ENCODE measurements around the gene CPEB2.

CPEB2 gene

GRCh38 chr4:15007201-15007600 lies 4.9 kb downstream of the CPEB2 start:
- no peak for DNase-seq (ENCODE audit: extremely low read depth in 1 of 2, low read depth in 1 of 2)

GRCh38 chr4:15010038-15010585 lies 7.8 kb downstream of the CPEB2 start:
- DNase-seq (ENCODE audit: extremely low read depth in 1 of 2, low read depth in 1 of 2): no peak

- no peak for DNase-seq (ENCODE audit: extremely low read depth in 1 of 2, low read depth in 1 of 2)
These were observed 8.9 kb downstream of the CPEB2 start for GRCh38 chr4:15011166-15011565.

GRCh38 chr4:15012017-15012788 lies 9.9 kb downstream of the CPEB2 start:
- no peak for DNase-seq (ENCODE audit: extremely low read depth in 1 of 2, low read depth in 1 of 2)

- DNase-seq (ENCODE audit: extremely low read depth in 1 of 2, low read depth in 1 of 2): no peak
These were observed 11.3 kb downstream of the CPEB2 start for GRCh38 chr4:15013585-15013984.

- DNase-seq (ENCODE audit: extremely low read depth in 1 of 2, low read depth in 1 of 2): no peak
These were observed 12.9 kb downstream of the CPEB2 start for GRCh38 chr4:15015170-15015569.

- DNase-seq (ENCODE audit: extremely low read depth in 1 of 2, low read depth in 1 of 2): no peak
These were observed 16.1 kb downstream of the CPEB2 start for GRCh38 chr4:15018361-15018760.

GRCh38 chr4:15020502-15021286 lies 18.4 kb downstream of the CPEB2 start:
- DNase-seq (ENCODE audit: extremely low read depth in 1 of 2, low read depth in 1 of 2): no peak

GRCh38 chr4:15021311-15021710 lies 19.0 kb downstream of the CPEB2 start:
- no peak for DNase-seq (ENCODE audit: extremely low read depth in 1 of 2, low read depth in 1 of 2)

GRCh38 chr4:15021946-15022345 lies 19.7 kb downstream of the CPEB2 start:
- no peak for DNase-seq (ENCODE audit: extremely low read depth in 1 of 2, low read depth in 1 of 2)

GRCh38 chr4:15024386-15024785 lies 22.1 kb downstream of the CPEB2 start:
- DNase-seq (ENCODE audit: extremely low read depth in 1 of 2, low read depth in 1 of 2): no peak

- no peak for DNase-seq (ENCODE audit: extremely low read depth in 1 of 2, low read depth in 1 of 2)
These were observed 23.4 kb downstream of the CPEB2 start for GRCh38 chr4:15025693-15026092.

GRCh38 chr4:15027921-15028435 lies 25.7 kb downstream of the CPEB2 start:
- DNase-seq (ENCODE audit: extremely low read depth in 1 of 2, low read depth in 1 of 2): no peak

- DNase-seq (ENCODE audit: extremely low read depth in 1 of 2, low read depth in 1 of 2): no peak
These were observed 28.9 kb downstream of the CPEB2 start for GRCh38 chr4:15031197-15031596.

GRCh38 chr4:15031993-15032675 lies 29.9 kb downstream of the CPEB2 start:
- DNase-seq (ENCODE audit: extremely low read depth in 1 of 2, low read depth in 1 of 2): no peak

- DNase-seq (ENCODE audit: extremely low read depth in 1 of 2, low read depth in 1 of 2): no peak
These were observed 31.9 kb downstream of the CPEB2 start for GRCh38 chr4:15034071-15034764.

- no peak for DNase-seq (ENCODE audit: extremely low read depth in 1 of 2, low read depth in 1 of 2)
These were observed 32.9 kb downstream of the CPEB2 start for GRCh38 chr4:15035159-15035558.

GRCh38 chr4:15037923-15038541 lies 35.8 kb downstream of the CPEB2 start:
- DNase-seq (ENCODE audit: extremely low read depth in 1 of 2, low read depth in 1 of 2): no peak

GRCh38 chr4:15040916-15041463 lies 38.7 kb downstream of the CPEB2 start:
- DNase-seq (ENCODE audit: extremely low read depth in 1 of 2, low read depth in 1 of 2): no peak

Data from activated CD8-positive, alpha-beta memory T cell treated with anti-CD3 and anti-CD28 coated beads for 1 hour (primary cell).